ENCODE measurements around the gene NKX6-2. TPM values are rescaled to one million over a fixed set of nuclear protein-coding genes. Genes with fewer than 3 reads are reported as not detected.

Gene NKX6-2
- total RNA-seq, 1 donor: not detected

GRCh38 chr10:132811891-132812481 is 26.0 kb upstream of the NKX6-2 start:
- H3K9me3 ChIP-seq (ENCODE audit: low read depth, low read length): no peaks in the 10 kb centered on the region
- no peaks in the 10 kb centered on the region for H3K79me2 ChIP-seq (ENCODE audit: insufficient read depth, low read length)
- no peak overlapping the region for H3K27ac ChIP-seq (ENCODE audit: low read depth, low read length)
- no peak overlapping the region for H3K4me3 ChIP-seq (ENCODE audit: insufficient read depth, low read length)
- H3K4me1 ChIP-seq (ENCODE audit: insufficient read depth, low read length): no peaks in the 10 kb centered on the region
- no peaks in the 10 kb centered on the region for H3K36me3 ChIP-seq (ENCODE audit: insufficient read depth, low read length)
- H2AFZ ChIP-seq (ENCODE audit: low read length): no peak overlapping the region
- no peaks in the 10 kb centered on the region for H4K20me1 ChIP-seq (ENCODE audit: insufficient read depth, low read length)
- H3K27me3 ChIP-seq (ENCODE audit: insufficient read depth, low read length): peaks cover 4% of the 10 kb centered on the region
- no peak for TF ChIP-seq CTCF (IDR thresholded peaks at IDR 0.05; ENCODE audit: extremely low read depth, low read depth, low read length)
- no peak overlapping the region for H3K4me2 ChIP-seq (ENCODE audit: insufficient read depth, low read length)
- DNase-seq (ENCODE audit: insufficient read length, low spot score, missing footprints): no peak

GRCh38 chr10:132810807-132811700 is 25.1 kb upstream of the NKX6-2 start:
- no peak for TF ChIP-seq CTCF (IDR thresholded peaks at IDR 0.05; ENCODE audit: extremely low read depth, low read depth, low read length)
- Histone ChIP-seq H2AFZ (ENCODE audit: low read length) (no peak overlapping the region), H3K4me2 (ENCODE audit: insufficient read depth, low read length) (no peak overlapping the region), H3K27ac (ENCODE audit: low read depth, low read length) (no peak overlapping the region), H3K79me2 (ENCODE audit: insufficient read depth, low read length) (no peaks in the 10 kb centered on the region), H3K27me3 (ENCODE audit: insufficient read depth, low read length) (peaks cover 5% of the 10 kb centered on the region), H3K4me1 (ENCODE audit: insufficient read depth, low read length) (no peaks in the 10 kb centered on the region), H3K36me3 (ENCODE audit: insufficient read depth, low read length) (no peaks in the 10 kb centered on the region), H3K4me3 (ENCODE audit: insufficient read depth, low read length) (no peak overlapping the region), H4K20me1 (ENCODE audit: insufficient read depth, low read length) (no peaks in the 10 kb centered on the region), H3K9me3 (ENCODE audit: low read depth, low read length) (no peaks in the 10 kb centered on the region)
- peak; percentile 56 for DNase-seq (ENCODE audit: insufficient read length, low spot score, missing footprints)

- Histone ChIP-seq H3K4me2 (ENCODE audit: insufficient read depth, low read length) (no peak overlapping the region), H3K4me3 (ENCODE audit: insufficient read depth, low read length) (no peak overlapping the region), H2AFZ (ENCODE audit: low read length) (no peak overlapping the region), H3K27ac (ENCODE audit: low read depth, low read length) (no peak overlapping the region), H3K27me3 (ENCODE audit: insufficient read depth, low read length) (peaks cover 12% of the 10 kb centered on the region), H3K4me1 (ENCODE audit: insufficient read depth, low read length) (no peaks in the 10 kb centered on the region), H3K36me3 (ENCODE audit: insufficient read depth, low read length) (no peaks in the 10 kb centered on the region), H3K9me3 (ENCODE audit: low read depth, low read length) (no peaks in the 10 kb centered on the region), H3K79me2 (ENCODE audit: insufficient read depth, low read length) (no peaks in the 10 kb centered on the region), H4K20me1 (ENCODE audit: insufficient read depth, low read length) (no peaks in the 10 kb centered on the region)
- DNase-seq (ENCODE audit: insufficient read length, low spot score, missing footprints): no peak
- no peak for TF ChIP-seq CTCF (IDR thresholded peaks at IDR 0.05; ENCODE audit: extremely low read depth, low read depth, low read length)
Measured at GRCh38 chr10:132810141-132810806, 24.3 kb upstream of the NKX6-2 start.
